Fibroblast of skin of right biceps (primary cell): ENCODE data around the gene TRMT112.
A peak's percentile ranks its signal among the peaks of the same experiment; 100 is the strongest.

Source experiments
- DNase-seq: peaks from one replicate; pipeline ENCODE4 v3.0.0-alpha.2; 2013

The TRMT112 gene

DNA sequence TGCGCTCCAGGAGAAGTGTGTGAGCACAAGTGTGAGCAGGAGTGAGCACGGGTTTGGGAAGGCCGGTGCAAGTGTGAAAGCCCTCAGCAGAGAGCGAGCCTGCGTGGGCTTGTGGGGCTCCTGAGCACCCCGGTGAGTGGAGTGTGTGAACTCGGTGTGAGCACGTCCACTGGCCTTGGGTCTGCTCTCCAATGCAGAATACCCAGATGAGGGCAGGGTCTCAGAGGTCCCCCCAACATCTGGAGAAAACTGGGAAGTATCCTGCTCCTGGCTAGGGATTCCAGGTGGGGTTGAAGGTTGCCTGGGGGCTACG is 10.8 kb downstream of the TRMT112 start:
- DNase-seq, result no peak

DNA sequence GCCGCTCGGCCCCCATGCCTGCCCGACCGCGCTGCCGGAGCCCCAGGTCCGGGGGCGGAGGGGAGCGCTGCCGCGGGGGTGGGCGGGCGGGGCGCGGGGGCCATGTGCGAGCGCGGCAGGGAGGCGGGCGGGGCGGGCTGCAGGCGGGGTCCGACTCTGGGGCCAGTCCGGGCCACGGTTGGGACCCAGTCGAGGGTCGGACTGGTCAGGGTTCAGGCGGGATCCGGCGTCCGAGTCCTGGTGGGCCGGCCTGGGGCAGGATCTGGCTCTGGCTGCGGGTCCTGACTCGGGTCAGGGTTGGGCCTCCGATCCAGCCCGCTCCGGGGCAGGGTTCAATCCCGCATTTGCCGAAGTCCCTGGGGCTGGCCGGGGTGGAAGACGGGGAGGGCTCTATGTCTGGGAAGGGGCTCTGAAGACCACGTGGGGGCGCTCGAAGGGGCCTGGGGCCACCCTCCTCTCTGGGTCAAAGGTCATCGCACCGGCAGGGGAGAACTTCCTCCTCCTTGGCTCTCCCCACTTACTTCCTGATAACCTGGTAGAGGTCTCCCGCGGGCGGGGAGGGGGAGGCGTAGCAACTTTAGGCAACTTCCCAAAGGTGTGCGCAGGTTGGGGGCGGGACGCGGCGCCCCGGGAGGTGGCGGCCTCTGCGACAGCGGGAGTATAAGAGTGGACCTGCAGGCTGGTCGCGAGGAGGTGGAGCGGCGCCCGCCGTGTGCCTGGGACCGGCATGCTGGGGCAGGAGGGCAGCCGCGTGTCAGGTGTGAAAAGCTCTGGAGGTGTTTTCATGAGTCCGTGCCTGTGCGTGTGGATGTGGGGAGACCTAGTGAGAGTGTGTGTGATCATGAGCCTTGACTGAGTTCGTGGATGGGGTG is 11.4 kb downstream of the TRMT112 start:
- peak; percentile 58 for DNase-seq

DNA sequence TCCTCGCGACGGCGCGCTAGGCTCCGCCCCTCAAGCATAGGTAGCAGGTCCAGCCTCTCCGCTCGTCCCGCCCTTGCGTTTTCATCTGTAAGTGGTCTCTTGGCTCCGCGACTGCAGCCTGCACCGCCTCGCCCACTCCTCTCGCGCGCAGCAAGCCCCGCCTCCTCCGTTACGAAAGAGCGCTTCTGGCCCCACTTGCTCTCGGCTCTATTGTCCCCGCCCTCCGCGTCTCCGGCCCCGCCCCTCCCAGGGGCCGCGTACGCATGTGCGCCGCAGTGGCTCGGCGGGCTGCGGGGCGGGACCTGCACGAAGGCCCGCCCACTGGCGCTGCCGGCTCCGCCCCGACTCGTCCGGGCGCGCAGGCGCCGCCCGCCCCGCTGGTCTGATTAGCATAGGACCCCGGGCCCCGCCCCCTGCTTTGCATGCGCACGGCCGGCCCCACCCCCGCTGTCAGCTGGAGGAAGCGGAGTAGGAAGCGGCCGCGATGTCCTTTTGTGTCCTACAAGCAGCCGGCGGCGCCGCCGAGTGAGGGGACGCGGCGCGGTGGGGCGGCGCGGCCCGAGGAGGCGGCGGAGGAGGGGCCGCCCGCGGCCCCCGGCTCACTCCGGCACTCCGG is 12.2 kb downstream of the TRMT112 start, which contains the start of gene ESRRA:
Gene ESRRA, plus strand, starts transcription at position 450 of the 616 bp plus-strand sequence. CDS start 1,656 bp downstream, outside the sequence.
- DNase-seq, result peak; percentile 97

DNA sequence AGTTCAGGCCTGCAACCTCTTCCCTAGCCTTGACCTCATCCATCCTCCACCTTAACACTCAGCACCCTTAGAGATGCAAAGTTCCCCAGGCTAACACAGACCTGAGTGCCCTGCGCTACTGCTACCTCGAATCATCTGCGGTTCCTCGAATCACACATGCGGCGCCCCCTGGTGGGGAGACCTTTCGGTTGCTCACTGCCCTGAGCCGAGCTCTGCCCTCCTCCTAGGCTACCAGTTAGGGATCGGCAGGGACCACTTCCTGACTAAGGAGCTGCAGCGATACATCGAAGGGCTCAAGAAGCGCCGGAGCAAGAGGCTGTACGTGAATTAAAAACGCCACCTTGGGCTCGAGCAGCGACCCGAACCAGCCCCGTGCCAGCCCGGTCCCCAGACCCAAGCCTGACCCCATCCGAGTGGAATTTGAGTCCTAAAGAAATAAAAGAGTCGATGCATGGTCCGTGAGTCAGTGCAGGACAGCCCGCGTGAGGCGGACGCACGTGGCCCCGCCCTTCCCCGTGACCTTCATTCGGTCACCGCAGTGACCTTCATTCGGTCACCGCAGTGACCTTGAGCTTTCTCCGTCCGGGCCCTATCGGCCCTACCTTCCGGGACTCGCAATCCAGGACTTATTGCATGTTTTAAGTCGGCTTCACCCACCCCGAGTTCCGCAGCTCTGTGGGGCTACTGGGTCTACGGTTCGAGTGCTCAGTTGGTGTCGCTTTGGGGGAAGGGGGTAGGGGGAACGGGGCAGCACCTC is 12.9 kb downstream of the TRMT112 start:
- peak; percentile 86 for DNase-seq

DNA sequence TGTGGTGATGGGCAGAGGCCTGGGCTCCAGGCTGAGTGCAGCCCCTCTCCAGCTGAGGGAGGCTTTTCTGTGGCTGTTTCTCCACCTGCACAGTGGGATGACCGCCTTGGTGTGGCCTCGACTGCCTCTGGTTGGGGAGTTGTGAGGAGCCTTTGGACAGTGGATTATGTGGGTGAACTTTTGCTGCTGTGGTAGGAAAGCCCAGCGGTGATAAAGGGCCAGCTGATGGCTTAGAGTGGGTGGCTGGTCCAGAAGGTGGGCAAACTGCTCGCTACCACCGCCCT is 13.4 kb downstream of the TRMT112 start:
- DNase-seq, result no peak

DNA sequence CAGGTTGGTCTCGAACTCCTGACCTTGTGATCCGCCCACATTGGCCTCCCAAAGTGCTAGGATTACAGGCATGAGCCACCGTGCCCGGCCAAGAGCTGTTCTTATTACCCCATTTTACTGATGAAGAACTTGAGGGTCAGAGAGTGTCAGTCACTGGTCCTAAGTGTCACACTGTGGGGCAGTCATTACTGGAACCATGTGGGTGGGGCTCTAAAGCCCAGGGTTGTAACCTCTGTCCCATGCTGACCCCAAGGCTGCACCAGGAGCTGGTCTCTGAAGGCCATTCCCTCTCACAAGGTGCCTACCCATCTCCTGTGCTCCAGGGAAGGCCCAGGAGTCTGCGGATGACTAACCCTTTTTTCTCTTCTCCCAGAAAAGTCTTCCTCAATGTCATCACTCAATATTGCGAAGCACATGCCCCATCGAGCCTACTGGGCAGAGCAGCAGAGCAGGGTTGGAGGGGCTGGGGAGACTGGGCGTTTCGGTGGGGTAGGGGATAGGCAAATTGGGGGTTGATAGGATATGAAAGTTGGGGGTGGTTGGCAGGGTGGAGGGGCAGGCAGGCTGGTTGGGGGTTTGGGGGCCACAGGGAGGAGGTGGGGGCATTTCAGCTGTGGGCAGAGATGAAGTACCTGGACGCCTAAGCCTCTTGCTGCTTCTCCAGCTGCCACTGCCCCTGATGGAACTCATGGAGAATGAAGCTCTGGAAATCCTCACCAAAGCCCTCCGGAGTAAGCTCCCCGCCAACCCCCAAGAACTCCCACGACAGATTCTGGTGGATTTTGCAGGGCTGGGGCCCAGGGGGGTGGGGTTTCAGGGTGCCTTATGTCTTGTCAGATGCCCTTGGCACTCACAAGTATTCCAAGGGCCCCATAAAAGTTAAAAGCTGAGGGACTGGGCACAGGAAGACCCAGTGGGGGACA is 14.0 kb downstream of the TRMT112 start:
- DNase-seq, result no peak

- no peak for DNase-seq
These were observed 17.3 kb downstream of the TRMT112 start, which contains the start of gene CATSPERZ for GRCh38 chr11:64299847-64300648. CATSPERZ (plus strand) TSS chr11:64300358; CDS start chr11:64300411, 53 bp downstream.

- no peak for DNase-seq
These were observed 18.2 kb downstream of the TRMT112 start for GRCh38 chr11:64298966-64299846.

- no peak for DNase-seq
These were observed 19.5 kb downstream of the TRMT112 start for GRCh38 chr11:64297699-64298358.

DNA sequence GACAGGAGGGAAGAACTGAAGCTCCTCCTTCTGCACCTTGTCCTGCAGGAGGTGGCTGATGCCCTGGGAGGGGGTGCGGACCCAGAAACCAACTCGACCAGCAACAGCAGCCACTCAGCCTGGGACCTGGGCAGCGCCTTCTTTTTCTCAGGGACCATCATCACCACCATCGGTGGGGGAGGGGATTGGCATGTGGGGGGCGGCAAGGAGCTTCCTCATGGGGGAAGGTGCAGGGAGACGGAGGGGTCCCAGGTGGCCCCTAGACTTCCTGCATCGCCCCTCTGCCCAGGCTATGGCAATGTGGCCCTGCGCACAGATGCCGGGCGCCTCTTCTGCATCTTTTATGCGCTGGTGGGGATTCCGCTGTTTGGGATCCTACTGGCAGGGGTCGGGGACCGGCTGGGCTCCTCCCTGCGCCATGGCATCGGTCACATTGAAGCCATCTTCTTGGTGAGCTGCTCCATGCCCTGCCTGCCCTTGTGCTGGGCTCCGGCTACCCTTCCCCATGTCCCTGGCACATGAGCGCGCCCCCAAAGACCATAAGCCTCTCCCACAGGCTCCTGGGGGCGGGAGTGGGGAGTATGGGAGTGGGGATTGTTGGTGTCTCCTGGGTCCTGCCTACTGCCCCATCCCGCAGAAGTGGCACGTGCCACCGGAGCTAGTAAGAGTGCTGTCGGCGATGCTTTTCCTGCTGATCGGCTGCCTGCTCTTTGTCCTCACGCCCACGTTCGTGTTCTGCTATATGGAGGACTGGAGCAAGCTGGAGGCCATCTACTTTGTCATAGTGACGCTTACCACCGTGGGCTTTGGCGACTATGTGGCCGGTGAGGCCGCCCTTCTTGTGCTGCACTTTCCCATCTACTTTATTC is 20.3 kb downstream of the TRMT112 start:
- no peak for DNase-seq

DNA sequence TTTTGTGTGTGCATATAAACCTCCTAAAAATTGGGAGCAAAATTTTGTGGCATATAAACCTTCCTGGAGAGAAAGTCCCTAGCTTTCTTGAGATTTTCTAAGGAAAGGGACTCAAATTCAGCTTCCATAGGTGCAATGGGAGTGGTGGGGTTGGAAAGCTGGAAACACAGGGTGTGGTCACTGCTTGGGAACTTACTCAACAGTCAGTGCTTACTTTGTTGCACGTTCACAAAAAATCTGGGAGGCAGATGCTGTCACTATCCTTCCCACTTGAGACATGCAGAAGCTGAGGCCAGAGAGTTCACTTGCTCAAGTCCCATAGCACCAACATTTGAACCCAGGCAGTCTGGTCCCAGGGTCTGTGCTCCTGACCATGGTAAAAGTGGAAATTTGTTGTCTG is 21.1 kb downstream of the TRMT112 start:
- DNase-seq, result no peak

DNA sequence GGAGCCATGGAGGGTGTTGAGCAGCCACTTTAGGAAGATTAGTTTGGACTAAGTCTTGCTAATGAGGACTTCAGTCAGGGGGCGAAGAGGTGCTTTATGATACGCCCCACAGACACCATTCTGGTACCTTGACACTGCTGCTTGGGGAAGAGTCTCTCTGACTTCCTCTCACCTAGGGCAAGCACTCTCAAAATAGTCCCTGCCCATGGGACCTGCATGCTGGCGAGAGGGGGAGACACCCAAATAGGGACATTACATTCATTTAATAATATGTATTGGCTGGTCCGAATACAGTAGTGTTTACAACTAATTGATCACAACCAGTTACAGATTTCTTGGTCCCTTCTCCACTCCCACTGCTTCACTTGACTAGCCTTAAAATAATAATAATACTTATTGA is 21.6 kb downstream of the TRMT112 start:
- no peak for DNase-seq

DNA sequence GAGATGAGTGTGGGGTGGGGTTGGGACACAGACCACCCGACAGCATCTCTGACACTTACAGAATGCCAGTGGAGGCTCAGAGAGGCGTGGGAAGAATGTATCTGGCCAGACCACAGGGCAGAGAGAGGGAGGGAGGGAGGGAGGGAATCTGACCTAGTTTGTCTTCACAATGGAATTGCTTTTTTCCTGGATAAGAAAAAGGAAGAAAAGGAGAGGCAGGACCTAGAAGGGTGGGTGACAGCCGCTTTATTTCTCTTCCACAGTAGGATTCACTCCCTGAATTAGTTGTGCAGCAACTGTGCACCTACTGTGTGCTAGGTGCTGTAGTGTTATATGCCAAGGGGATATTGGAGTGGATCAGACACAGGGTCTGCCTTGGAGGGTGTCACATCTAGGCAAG is 22.6 kb downstream of the TRMT112 start:
- DNase-seq, result no peak

DNA sequence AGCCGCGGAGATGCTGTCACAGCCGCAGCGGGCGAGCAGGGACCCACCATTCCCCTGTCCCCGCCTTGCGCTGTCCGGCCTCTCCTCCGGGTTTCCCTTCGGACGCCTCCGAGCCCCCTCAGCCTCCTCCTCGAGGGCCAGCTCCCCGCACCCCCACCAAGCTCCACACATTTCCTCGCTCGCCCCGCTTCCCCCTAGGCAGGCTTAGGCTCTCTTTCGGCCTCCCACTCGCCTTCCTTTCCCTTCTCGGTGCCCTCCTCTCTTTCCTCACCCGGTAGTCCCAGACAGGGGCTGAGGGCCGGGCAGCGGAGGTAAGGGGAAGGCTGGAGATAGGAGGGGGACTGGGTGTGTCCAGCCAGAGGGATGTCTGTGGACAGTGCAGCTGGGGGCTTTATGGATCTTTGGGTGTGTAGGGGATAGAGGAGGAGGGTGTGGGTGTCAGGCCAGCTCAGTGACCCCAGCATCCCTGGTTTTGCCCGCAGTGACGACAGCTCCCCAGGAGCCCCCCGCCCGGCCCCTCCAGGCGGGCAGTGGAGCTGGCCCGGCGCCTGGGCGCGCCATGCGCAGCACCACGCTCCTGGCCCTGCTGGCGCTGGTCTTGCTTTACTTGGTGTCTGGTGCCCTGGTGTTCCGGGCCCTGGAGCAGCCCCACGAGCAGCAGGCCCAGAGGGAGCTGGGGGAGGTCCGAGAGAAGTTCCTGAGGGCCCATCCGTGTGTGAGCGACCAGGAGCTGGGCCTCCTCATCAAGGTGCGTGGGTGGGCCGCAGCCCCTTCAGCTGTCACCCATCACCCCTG is 24.7 kb downstream of the TRMT112 start:
- DNase-seq, result no peak

DNA sequence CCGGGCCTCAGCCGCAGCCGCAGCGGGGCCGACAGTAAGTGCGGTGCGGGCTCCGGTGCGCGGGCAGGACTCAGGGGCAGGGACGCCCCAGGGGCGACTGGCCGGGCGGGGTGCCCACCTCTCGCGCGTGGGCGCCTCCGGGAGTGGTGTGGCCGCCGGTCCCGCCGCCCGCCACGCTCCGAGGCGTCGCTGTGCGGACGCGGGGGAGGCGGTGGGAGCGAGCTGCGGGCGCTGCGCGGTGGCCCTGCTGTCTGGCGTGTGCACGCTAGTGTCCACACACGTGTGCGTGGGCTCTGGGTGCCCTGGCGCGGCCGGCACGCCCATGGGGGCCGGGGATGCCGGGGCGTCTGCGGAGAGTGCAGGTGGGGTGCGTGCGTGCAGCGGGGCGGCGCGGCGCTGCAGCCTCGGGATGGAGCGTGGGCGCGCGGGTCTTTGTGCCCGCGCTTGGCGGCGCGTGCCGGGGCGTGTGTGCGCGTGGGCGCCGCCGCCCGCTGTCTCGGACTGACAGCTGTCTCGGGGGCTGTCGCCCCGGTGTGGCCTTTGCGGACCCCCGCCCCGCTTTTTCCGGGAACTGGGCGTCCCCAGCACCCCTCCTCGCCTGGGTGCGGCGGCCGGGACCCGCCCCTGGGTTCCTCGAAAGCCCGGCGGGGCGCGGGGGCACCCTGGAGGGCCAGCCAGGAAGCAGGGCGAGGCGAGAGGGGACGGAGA is 25.5 kb downstream of the TRMT112 start:
- DNase-seq, result no peak

GRCh38 chr11:64291262-64291751 is 26.1 kb downstream of the TRMT112 start, which contains the start of gene KCNK4:
KCNK4 (plus strand) TSS chr11:64291302; CDS start chr11:64293019, 1,717 bp downstream.
- DNase-seq, result no peak
